ENCODE results near the gene ROBO3. TPM values are rescaled to one million over a fixed set of nuclear protein-coding genes. Genes with fewer than 3 reads are reported as not detected.

The ROBO3 gene
- total RNA-seq, 1 donor from 2014 or later = 12.6 TPM

GRCh38 chr11:124893781-124894401 lies 28.7 kb downstream of the ROBO3 start:
- Histone ChIP-seq H4K20me1 (ENCODE audit: low read depth) (no peaks in the 10 kb centered on the region), H3K4me1 (peaks cover 19% of the 10 kb centered on the region), H3K9ac (no peak overlapping the region), H3K4me3 (no peak overlapping the region), H3K27me3 (peaks cover 8% of the 10 kb centered on the region), H3K9me3 (ENCODE audit: low read depth) (no peaks in the 10 kb centered on the region), H3K4me2 (no peak overlapping the region), H3K79me2 (ENCODE audit: low read depth) (no peaks in the 10 kb centered on the region), H2AFZ (replicated peaks) (no peak overlapping the region), H3F3A (ENCODE audit: low read depth) (peaks cover 7% of the 10 kb centered on the region), H3K36me3 (no peaks in the 10 kb centered on the region), H3K27ac (no peak overlapping the region)
- H3K4me3 Mint-ChIP-seq = no peak overlapping the region
- no peaks in the 10 kb centered on the region for H3K9me3 Mint-ChIP-seq
- no peak for DNase-seq (ENCODE audit: low spot score)
- H3K36me3 Mint-ChIP-seq = no peaks in the 10 kb centered on the region
- peaks cover 8% of the 10 kb centered on the region for H3K27me3 Mint-ChIP-seq (ENCODE audit: insufficient read depth, low read depth)
- H3K4me1 Mint-ChIP-seq = peaks cover 14% of the 10 kb centered on the region
- TF ChIP-seq CTCF (IDR thresholded peaks at IDR 0.05) (no peak), EZH2phosphoT487 (IDR thresholded peaks at IDR 0.05) (no peak), EZH2 (IDR thresholded peaks at IDR 0.05) (no peak)
- H3K27ac Mint-ChIP-seq = no peak overlapping the region

DNA sequence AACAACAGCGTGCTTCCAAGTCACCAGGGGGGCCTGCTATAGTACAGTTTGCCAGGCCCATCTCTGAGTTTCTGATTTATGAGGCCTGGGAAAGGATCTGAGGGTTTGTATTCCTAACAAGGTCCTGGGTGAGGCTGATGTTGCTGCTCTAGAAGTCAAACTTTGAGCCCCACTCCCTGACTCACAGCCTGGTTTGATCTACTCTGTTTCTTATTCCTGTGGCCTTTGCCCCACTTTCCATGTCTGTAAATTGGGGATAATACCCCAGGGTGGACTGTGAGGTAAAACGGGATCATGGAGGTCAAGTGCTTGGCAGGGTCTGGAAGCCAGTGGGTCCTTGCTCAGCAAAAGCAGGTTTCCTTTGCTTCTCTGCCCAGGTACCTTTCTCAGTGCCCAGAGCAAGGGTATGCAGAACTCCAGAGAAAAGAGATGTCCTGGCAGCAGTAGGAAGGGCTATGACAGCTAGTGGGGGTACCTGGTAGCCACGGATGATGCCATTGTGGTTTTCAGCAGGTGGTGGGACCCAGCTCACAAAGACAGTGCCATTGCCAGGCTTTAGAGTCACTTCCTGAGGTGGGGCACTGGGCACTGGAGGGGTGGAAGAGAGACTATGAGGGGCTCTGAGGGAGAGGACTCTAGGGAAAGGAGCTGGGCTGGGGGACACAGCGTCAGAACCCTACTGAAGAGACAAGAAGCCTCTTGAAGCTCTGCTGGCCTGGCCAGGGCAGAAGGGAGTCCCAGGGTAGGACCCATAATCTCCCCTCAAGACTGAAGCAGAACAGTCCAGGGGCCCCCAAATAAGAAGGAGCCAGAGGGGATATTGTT lies 29.6 kb downstream of the ROBO3 start:
- Histone ChIP-seq H2AFZ (replicated peaks) (no peak overlapping the region), H3K79me2 (ENCODE audit: low read depth) (no peaks in the 10 kb centered on the region), H3K4me3 (no peak overlapping the region), H3K27me3 (peaks cover 4% of the 10 kb centered on the region), H3K27ac (no peak overlapping the region), H4K20me1 (ENCODE audit: low read depth) (no peaks in the 10 kb centered on the region), H3K4me2 (no peak overlapping the region), H3K36me3 (no peaks in the 10 kb centered on the region), H3K9ac (no peak overlapping the region), H3K4me1 (peaks cover 24% of the 10 kb centered on the region), H3F3A (ENCODE audit: low read depth) (peaks cover 10% of the 10 kb centered on the region), H3K9me3 (ENCODE audit: low read depth) (no peaks in the 10 kb centered on the region)
- no peak overlapping the region for H3K27ac Mint-ChIP-seq
- peaks cover 18% of the 10 kb centered on the region for H3K4me1 Mint-ChIP-seq
- H3K27me3 Mint-ChIP-seq (ENCODE audit: insufficient read depth, low read depth) = peaks cover 8% of the 10 kb centered on the region
- H3K4me3 Mint-ChIP-seq = no peak overlapping the region
- no peak for DNase-seq (ENCODE audit: low spot score)
- TF ChIP-seq EZH2phosphoT487 (IDR thresholded peaks at IDR 0.05) = no peak
- TF ChIP-seq CTCF (IDR thresholded peaks at IDR 0.05) = no peak
- TF ChIP-seq EZH2 (IDR thresholded peaks at IDR 0.05) = no peak
- H3K36me3 Mint-ChIP-seq = no peaks in the 10 kb centered on the region
- H3K9me3 Mint-ChIP-seq = no peaks in the 10 kb centered on the region

DNA sequence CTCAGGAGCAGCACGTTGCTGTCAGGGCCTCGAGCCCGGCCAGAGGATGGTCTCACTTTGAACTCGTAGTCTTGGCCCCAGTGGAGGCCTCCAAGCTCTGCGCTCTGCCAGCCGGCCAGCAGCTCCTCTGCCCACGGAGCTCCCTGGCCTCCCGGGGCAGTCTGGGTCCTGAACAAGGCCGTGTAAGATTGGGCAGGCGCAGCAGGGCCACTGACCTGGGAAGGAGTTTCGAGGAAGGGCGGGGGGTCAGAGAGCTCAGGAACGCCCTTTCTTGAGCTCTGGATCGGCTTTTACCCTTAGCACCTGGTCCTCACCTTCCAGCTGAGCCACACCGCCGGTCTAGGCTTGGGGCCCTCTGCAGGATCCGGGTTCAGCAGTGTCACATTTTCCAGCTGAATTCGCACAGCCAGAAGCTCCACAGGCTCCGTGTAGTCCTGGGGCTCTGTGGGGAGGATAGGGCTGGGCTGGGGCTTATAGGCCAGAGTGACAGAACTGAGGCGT lies 30.3 kb downstream of the ROBO3 start:
- Mint-ChIP-seq H3K27me3 (ENCODE audit: insufficient read depth, low read depth) (peaks cover 8% of the 10 kb centered on the region), H3K4me1 (peaks cover 19% of the 10 kb centered on the region), H3K36me3 (no peaks in the 10 kb centered on the region), H3K9me3 (no peaks in the 10 kb centered on the region), H3K4me3 (no peak overlapping the region), H3K27ac (no peak overlapping the region)
- Histone ChIP-seq H4K20me1 (ENCODE audit: low read depth) (no peaks in the 10 kb centered on the region), H3K4me3 (no peak overlapping the region), H2AFZ (replicated peaks) (no peak overlapping the region), H3F3A (ENCODE audit: low read depth) (peaks cover 10% of the 10 kb centered on the region), H3K79me2 (ENCODE audit: low read depth) (no peaks in the 10 kb centered on the region), H3K4me1 (peaks cover 24% of the 10 kb centered on the region), H3K36me3 (no peaks in the 10 kb centered on the region), H3K9ac (no peak overlapping the region), H3K9me3 (ENCODE audit: low read depth) (no peaks in the 10 kb centered on the region), H3K27ac (no peak overlapping the region), H3K27me3 (peaks cover 4% of the 10 kb centered on the region), H3K4me2 (no peak overlapping the region)
- no peak for DNase-seq (ENCODE audit: low spot score)
- TF ChIP-seq EZH2phosphoT487 (IDR thresholded peaks at IDR 0.05) (no peak), CTCF (IDR thresholded peaks at IDR 0.05) (no peak), EZH2 (IDR thresholded peaks at IDR 0.05) (no peak)
